ENCODE data around the gene HS6ST3.

Gene HS6ST3

DNA sequence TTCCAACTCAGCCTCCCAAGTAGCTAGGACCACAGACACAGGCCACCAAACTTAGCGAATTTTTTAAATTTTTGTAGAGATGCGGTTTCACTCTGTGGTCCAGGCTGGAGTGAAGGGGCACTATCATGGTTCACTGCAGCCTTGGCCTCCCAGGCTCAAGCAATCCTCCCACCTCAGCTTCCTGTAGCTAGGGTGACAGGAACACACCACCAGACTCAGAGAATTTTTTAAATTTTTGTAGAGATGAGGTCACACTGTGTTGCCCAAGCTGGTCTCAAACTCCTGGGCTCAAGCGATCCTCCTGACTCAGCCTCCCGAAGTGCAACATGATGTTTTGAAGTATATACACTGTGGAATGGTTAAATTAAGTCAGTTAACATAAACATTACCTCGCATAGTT, 640.8 kb downstream of the HS6ST3 start:
- H3K4me2 ChIP-seq (ENCODE audit: low read length), result no peak overlapping the region
- no peaks in the 10 kb centered on the region for H3F3A ChIP-seq (ENCODE audit: control insufficient read depth, insufficient read depth)
- H3K27ac ChIP-seq (ENCODE audit: low read depth, low read length), result no peak overlapping the region
- H3K27me3 ChIP-seq (ENCODE audit: control insufficient read depth, low read length), result no peaks in the 10 kb centered on the region
- H3K9me3 ChIP-seq (ENCODE audit: control insufficient read depth, insufficient read depth, low read length), result no peaks in the 10 kb centered on the region
- H4K20me1 ChIP-seq (ENCODE audit: control insufficient read depth, insufficient read depth, low read depth, low read length), result no peaks in the 10 kb centered on the region
- no peaks in the 10 kb centered on the region for H3K36me3 ChIP-seq (ENCODE audit: control insufficient read depth, low read length)
- H3K79me2 ChIP-seq (ENCODE audit: control insufficient read depth, low read length), result no peaks in the 10 kb centered on the region
- no peaks in the 10 kb centered on the region for H3K9me2 ChIP-seq (replicated peaks; ENCODE audit: control insufficient read depth, low read length)
- no peak overlapping the region for H3K4me3 ChIP-seq (ENCODE audit: low read length)
- TF ChIP-seq EZH2phosphoT487 (IDR thresholded peaks at IDR 0.05; ENCODE audit: borderline replicate concordance, low read length), result no peak
- no peak for TF ChIP-seq CTCF (IDR thresholded peaks at IDR 0.05; ENCODE audit: low read depth, low read length, poor library complexity, severe bottlenecking)
- H3K4me1 ChIP-seq (ENCODE audit: control insufficient read depth, low read length), result no peaks in the 10 kb centered on the region

- no peaks in the 10 kb centered on the region for H4K20me1 ChIP-seq (ENCODE audit: control insufficient read depth, insufficient read depth, low read depth, low read length)
- H3K4me1 ChIP-seq (ENCODE audit: control insufficient read depth, low read length), result no peaks in the 10 kb centered on the region
- TF ChIP-seq EZH2phosphoT487 (IDR thresholded peaks at IDR 0.05; ENCODE audit: borderline replicate concordance, low read length), result no peak
- TF ChIP-seq CTCF (IDR thresholded peaks at IDR 0.05; ENCODE audit: low read depth, low read length, poor library complexity, severe bottlenecking), result no peak
- no peak overlapping the region for H3K4me2 ChIP-seq (ENCODE audit: low read length)
- no peaks in the 10 kb centered on the region for H3K79me2 ChIP-seq (ENCODE audit: control insufficient read depth, low read length)
- H3F3A ChIP-seq (ENCODE audit: control insufficient read depth, insufficient read depth), result no peaks in the 10 kb centered on the region
- H3K27ac ChIP-seq (ENCODE audit: low read depth, low read length), result no peak overlapping the region
- H3K36me3 ChIP-seq (ENCODE audit: control insufficient read depth, low read length), result no peaks in the 10 kb centered on the region
- no peak overlapping the region for H3K4me3 ChIP-seq (ENCODE audit: low read length)
- H3K27me3 ChIP-seq (ENCODE audit: control insufficient read depth, low read length), result no peaks in the 10 kb centered on the region
- H3K9me2 ChIP-seq (replicated peaks; ENCODE audit: control insufficient read depth, low read length), result no peaks in the 10 kb centered on the region
- no peaks in the 10 kb centered on the region for H3K9me3 ChIP-seq (ENCODE audit: control insufficient read depth, insufficient read depth, low read length)
These were observed 644.6 kb downstream of the HS6ST3 start for GRCh38 chr13:96734499-96734898.

GRCh38 chr13:96741779-96742178, 651.9 kb downstream of the HS6ST3 start:
- Histone ChIP-seq H3K36me3 (ENCODE audit: control insufficient read depth, low read length) (no peaks in the 10 kb centered on the region), H3K9me3 (ENCODE audit: control insufficient read depth, insufficient read depth, low read length) (no peaks in the 10 kb centered on the region), H3K27me3 (ENCODE audit: control insufficient read depth, low read length) (no peaks in the 10 kb centered on the region), H3K27ac (ENCODE audit: low read depth, low read length) (no peak overlapping the region), H3F3A (ENCODE audit: control insufficient read depth, insufficient read depth) (no peaks in the 10 kb centered on the region), H3K4me1 (ENCODE audit: control insufficient read depth, low read length) (no peaks in the 10 kb centered on the region), H3K4me2 (ENCODE audit: low read length) (no peak overlapping the region), H3K79me2 (ENCODE audit: control insufficient read depth, low read length) (no peaks in the 10 kb centered on the region), H4K20me1 (ENCODE audit: control insufficient read depth, insufficient read depth, low read depth, low read length) (no peaks in the 10 kb centered on the region), H3K4me3 (ENCODE audit: low read length) (no peak overlapping the region), H3K9me2 (replicated peaks; ENCODE audit: control insufficient read depth, low read length) (no peaks in the 10 kb centered on the region)
- no peak for TF ChIP-seq EZH2phosphoT487 (IDR thresholded peaks at IDR 0.05; ENCODE audit: borderline replicate concordance, low read length)
- no peak for TF ChIP-seq CTCF (IDR thresholded peaks at IDR 0.05; ENCODE audit: low read depth, low read length, poor library complexity, severe bottlenecking)

Data from DOHH2 (cell line).